HFFc6 (cell line): ENCODE measurements around the gene SPRR3. TPM values are rescaled to one million over a fixed set of nuclear protein-coding genes. Genes with fewer than 3 reads are reported as not detected.

ENCODE experiments used
- DNase-seq: peaks from one replicate; pipeline ENCODE4 v3.0.0-alpha.2; 2018
- H3K27ac Mint-ChIP-seq: 2 replicates; pipeline ENCODE4 v1.8.0; 2020; ENCODE audit warnings: mild to moderate bottlenecking, mixed read lengths
- H3K27me3 Mint-ChIP-seq: 2 replicates; pipeline ENCODE4 v1.8.0; 2021; ENCODE audit warnings: mild to moderate bottlenecking, moderate library complexity, mixed read lengths; ENCODE audit not compliant: insufficient read depth
- H3K36me3 Mint-ChIP-seq: 2 replicates; pipeline ENCODE4 v1.8.0; 2021; ENCODE audit warnings: low read depth, mixed read lengths
- H3K4me1 Mint-ChIP-seq: 2 replicates; pipeline ENCODE4 v1.8.0; 2020; ENCODE audit warnings: low read depth, mixed read lengths
- H3K4me3 Mint-ChIP-seq: 2 replicates; pipeline ENCODE4 v1.8.0; 2020; ENCODE audit warnings: mild to moderate bottlenecking, moderate library complexity, mixed read lengths
- H3K9me3 Mint-ChIP-seq: 2 replicates; pipeline ENCODE4 v1.8.0; 2020; ENCODE audit warnings: mild to moderate bottlenecking, mixed read lengths
- CTCF ChIP-seq: fragments of 200-600 bp; sonication (generic); IDR thresholded peaks from 2 replicates; pipeline ENCODE4 v1.5.0; 2021; ENCODE audit warnings: antibody characterized with exemption, mild to moderate bottlenecking
- long read RNA-seq: library from polyadenylated mRNA; unstranded; transcript quantifications from one replicate; pipeline ENCODE4 v2.0.0, GENCODE V29; 2019
- total RNA-seq, 6 experiments: library from RNA; stranded (reverse); fragmentation: NEBNext Ultra II Directional; extraction: Animal tissue kit (Norgen Biotek cat#: 25700); gene quantifications; 2 replicates in 1 of 6; 3 replicates in 5 of 6; pipeline ENCODE4 v1.2.3, GENCODE V29; 2021

Gene SPRR3
- total RNA-seq, result not detected
- long read RNA-seq, result 0 reads

- H3K36me3 Mint-ChIP-seq, result no peaks in the 10 kb centered on the region
Observed at GRCh38 chr1:153001382-153001781, at the start of gene SPRR3. TSS of gene SPRR3 (plus strand) at chr1:153001749. CDS start at chr1:153003021, 1,272 bp downstream.

GRCh38 chr1:152953761-152954160 lies 47.8 kb upstream of the SPRR3 start:
- DNase-seq, result no peak
- Mint-ChIP-seq H3K27me3 (peaks cover 5% of the 10 kb centered on the region), H3K4me1 (peaks cover 4% of the 10 kb centered on the region; the same call in 1 of the 2 replicates), H3K9me3 (peaks cover 10% of the 10 kb centered on the region), H3K4me3 (no peak overlapping the region), H3K36me3 (no peaks in the 10 kb centered on the region), H3K27ac (no peak overlapping the region)
- TF ChIP-seq CTCF, result no peak

More at GRCh38 chr1:153001382-153001781, at the start of gene SPRR3:
- Mint-ChIP-seq H3K27ac (no peak within 1 kb of the TSS), H3K4me1 (no peaks in the 10 kb centered on the region), H3K9me3 (peaks cover 42% of the 10 kb centered on the region), H3K27me3 (peaks cover 1% of the 10 kb centered on the region; the same call in 1 of the 2 replicates), H3K4me3 (no peak within 1 kb of the TSS)
- TF ChIP-seq CTCF, result no peak
- DNase-seq, result no peak

- TF ChIP-seq CTCF, result no peak
- H3K27me3 Mint-ChIP-seq, result peaks cover 5% of the 10 kb centered on the region; the same call in 1 of the 2 replicates
- H3K36me3 Mint-ChIP-seq, result no peaks in the 10 kb centered on the region
- no peak for DNase-seq
- no peak overlapping the region for H3K4me3 Mint-ChIP-seq
- no peak overlapping the region for H3K27ac Mint-ChIP-seq
- H3K9me3 Mint-ChIP-seq, result peaks cover 10% of the 10 kb centered on the region
- H3K4me1 Mint-ChIP-seq, result peaks cover 4% of the 10 kb centered on the region; the same call in 1 of the 2 replicates
Observed at GRCh38 chr1:152954436-152954835, 47.1 kb upstream of the SPRR3 start.

- Mint-ChIP-seq H3K4me3 (no peak overlapping the region), H3K27ac (no peak overlapping the region), H3K36me3 (no peaks in the 10 kb centered on the region), H3K4me1 (peaks cover 4% of the 10 kb centered on the region; the same call in 1 of the 2 replicates), H3K27me3 (peaks cover 4% of the 10 kb centered on the region), H3K9me3 (peaks cover 6% of the 10 kb centered on the region)
- TF ChIP-seq CTCF, result no peak
- no peak for DNase-seq
Observed at GRCh38 chr1:152957561-152957960, 44.0 kb upstream of the SPRR3 start.

- no peaks in the 10 kb centered on the region; the same call in 1 of the 2 replicates for H3K36me3 Mint-ChIP-seq
- peaks cover 2% of the 10 kb centered on the region for H3K27me3 Mint-ChIP-seq
- no peak overlapping the region for H3K27ac Mint-ChIP-seq
- peaks cover 2% of the 10 kb centered on the region for H3K9me3 Mint-ChIP-seq
- H3K4me1 Mint-ChIP-seq, result peaks cover 4% of the 10 kb centered on the region; the same call in 1 of the 2 replicates
- TF ChIP-seq CTCF, result no peak
- DNase-seq, result no peak
- no peak overlapping the region for H3K4me3 Mint-ChIP-seq
Observed at GRCh38 chr1:152959273-152959672, 42.3 kb upstream of the SPRR3 start.
